Measurements from ENCODE around the gene HNRNPM. TPM values are rescaled to one million over a fixed set of nuclear protein-coding genes. Genes with fewer than 3 reads are reported as not detected.

Gene HNRNPM
- total RNA-seq, 2 experiments from 2014 or later: 90.0 to 280 TPM

DNA sequence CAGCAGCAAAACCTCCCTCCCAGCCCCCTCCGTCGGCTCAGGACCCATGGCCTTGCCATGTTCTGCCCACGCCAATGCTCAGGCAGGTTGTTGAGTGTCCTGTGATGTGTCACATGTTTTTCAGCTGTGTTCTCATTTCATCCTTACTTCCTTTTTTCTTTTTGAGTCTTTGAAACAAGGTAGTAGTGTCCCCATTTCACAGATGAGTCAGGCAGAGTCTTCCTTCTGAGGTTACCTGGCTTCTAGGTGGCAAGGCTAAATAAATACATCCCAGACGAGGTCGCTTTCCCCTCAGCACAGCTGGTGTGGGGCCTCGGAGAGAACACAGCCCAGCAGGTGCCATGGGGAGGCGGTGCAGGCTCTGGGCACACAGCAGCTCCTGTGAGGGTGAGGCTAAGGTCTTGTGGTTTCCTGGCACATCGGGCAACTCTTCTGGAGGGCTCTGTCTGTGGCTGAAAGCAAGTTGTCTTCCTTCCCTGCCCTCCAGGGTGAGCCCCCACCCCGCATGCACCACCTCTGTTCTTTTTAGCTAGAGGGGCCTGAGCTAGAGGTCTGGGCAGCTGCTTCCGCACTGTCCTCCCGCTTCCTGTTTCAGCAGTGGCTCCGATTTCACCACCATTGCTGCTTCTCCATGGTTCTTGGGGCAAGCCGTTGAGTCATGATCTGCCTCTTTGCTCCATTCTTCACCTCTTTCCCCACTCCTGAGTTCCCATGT lies 42.5 kb downstream of the HNRNPM start:
- BruUV-seq (replicated peaks): no TSS peak
- POLR2A ChIA-PET: interaction anchor here (0.7 kb wide), 1 partner anchor 92 kb away, joined by 3 read pairs; no protein-coding TSS in a partner anchor
- intact Hi-C loops (cut with micrococcal nuclease; ENCODE audit: unreplicated experiment): no loop called here

DNA sequence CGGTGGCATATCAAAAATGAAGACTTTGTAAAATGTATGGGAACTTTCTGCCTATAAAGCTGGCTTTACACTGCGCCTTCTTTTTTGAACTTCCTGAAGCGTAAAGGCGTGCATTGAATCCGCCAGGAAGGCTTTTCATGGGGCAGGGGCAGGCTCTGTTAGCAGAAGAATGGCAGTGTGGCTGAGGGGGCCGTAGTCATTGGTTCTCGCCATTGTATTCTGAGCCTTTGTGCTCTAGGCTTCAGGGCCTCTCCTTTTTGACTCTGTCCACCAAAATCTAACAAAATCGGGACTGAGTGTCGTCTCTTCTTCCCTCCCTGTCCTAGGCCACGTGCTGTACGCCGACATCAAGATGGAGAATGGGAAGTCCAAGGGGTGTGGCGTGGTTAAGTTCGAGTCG lies 43.6 kb downstream of the HNRNPM start:
- intact Hi-C loops (cut with micrococcal nuclease; ENCODE audit: unreplicated experiment): no loop called here
- Histone ChIP-seq H4K20me1 (ENCODE audit: insufficient read depth, low read length) (no peaks in the 10 kb centered on the region), H3K4me1 (ENCODE audit: insufficient read depth, low read length, poor library complexity, severe bottlenecking) (no peaks in the 10 kb centered on the region), H3K9me3 (ENCODE audit: low read length) (no peaks in the 10 kb centered on the region), H3K4me3 (ENCODE audit: low read depth, low read length, poor library complexity, severe bottlenecking) (no peak overlapping the region), H3K9me2 (ENCODE audit: insufficient read depth, low read length) (no peaks in the 10 kb centered on the region), H3K27ac (ENCODE audit: low read depth, low read length, poor library complexity, severe bottlenecking) (no peak overlapping the region), H2AFZ (ENCODE audit: low read length) (no peak overlapping the region), H3K36me3 (ENCODE audit: insufficient read depth, low read length) (peaks cover 73% of the 10 kb centered on the region), H3K79me2 (ENCODE audit: insufficient read depth, low read depth, low read length) (no peaks in the 10 kb centered on the region), H3K4me2 (ENCODE audit: low read length) (no peak overlapping the region)
- CTCF ChIA-PET (ENCODE audit: unreplicated experiment): no interaction called here
- no peak for DNase-seq (ENCODE audit: low spot score)
- no TSS peak for BruUV-seq (replicated peaks)
- TF ChIP-seq CTCF (conservative IDR thresholded peaks at IDR 0.05; ENCODE audit: low read length) (no peak), EZH2phosphoT487 (IDR thresholded peaks at IDR 0.05; ENCODE audit: borderline replicate concordance, low read depth, low read length) (no peak)
- POLR2A ChIA-PET: no interaction called here

More for the DNA sequence above, 42.5 kb downstream of the HNRNPM start:
- TF ChIP-seq CTCF (conservative IDR thresholded peaks at IDR 0.05; ENCODE audit: low read length) (no peak), EZH2phosphoT487 (IDR thresholded peaks at IDR 0.05; ENCODE audit: borderline replicate concordance, low read depth, low read length) (no peak)
- no peak overlapping the region for H3K4me2 ChIP-seq (ENCODE audit: low read length)
- H3K4me3 ChIP-seq (ENCODE audit: low read depth, low read length, poor library complexity, severe bottlenecking): no peak overlapping the region
- no peak for DNase-seq (ENCODE audit: low spot score)
- H3K4me1 ChIP-seq (ENCODE audit: insufficient read depth, low read length, poor library complexity, severe bottlenecking): no peaks in the 10 kb centered on the region
- no peaks in the 10 kb centered on the region for H4K20me1 ChIP-seq (ENCODE audit: insufficient read depth, low read length)
- peaks cover 83% of the 10 kb centered on the region for H3K36me3 ChIP-seq (ENCODE audit: insufficient read depth, low read length)
- no peaks in the 10 kb centered on the region for H3K9me3 ChIP-seq (ENCODE audit: low read length)
- no peak overlapping the region for H3K27ac ChIP-seq (ENCODE audit: low read depth, low read length, poor library complexity, severe bottlenecking)
- CTCF ChIA-PET (ENCODE audit: unreplicated experiment): no interaction called here
- H2AFZ ChIP-seq (ENCODE audit: low read length): no peak overlapping the region
- no peaks in the 10 kb centered on the region for H3K9me2 ChIP-seq (ENCODE audit: insufficient read depth, low read length)
- 0 out of 2 replicates have a peak, but pooled peaks cover 2% of the 10 kb centered on the region for H3K79me2 ChIP-seq (ENCODE audit: insufficient read depth, low read depth, low read length)
